Measurements from ENCODE around the gene TRMT61A.

TRMT61A gene

DNA sequence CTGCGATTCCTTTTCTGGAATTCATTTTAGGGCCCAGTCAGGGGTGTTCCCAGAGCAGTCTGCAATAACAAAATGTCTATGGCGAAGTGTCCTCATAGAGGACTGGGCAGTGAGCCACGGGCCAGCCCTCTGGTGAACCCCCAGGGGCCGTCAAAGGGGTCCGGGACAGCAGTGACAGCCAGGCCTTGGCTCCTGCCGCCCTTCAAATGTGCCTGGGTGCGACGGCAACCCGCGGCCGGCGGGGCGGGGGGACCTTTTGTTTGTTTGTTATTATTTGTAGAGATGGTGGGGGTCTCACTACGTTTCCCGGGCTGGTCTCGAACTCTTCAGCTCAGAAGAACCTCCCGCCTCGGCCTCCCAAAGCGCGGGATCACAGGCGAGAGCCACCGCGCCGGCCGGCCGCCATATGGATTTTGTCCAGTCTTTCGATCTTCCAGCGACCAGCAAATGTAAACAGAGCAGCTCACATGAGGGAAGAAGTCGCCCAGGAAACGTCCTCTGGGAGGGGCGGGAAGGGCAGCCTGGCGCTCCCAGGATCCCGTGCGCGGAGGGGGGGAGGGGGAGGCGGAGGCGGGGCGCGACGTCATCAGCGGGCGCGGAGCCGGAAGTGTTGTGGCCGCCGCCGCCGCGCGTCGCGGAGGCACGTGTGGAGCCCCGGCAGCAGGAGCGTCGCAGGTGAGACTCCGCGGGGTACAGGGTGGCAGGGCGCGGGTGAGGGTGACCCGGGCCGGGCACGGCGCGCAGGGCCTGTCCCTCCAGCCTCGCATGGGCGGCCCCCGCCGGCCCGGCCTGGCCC, at the start of gene TRMT61A:
Gene TRMT61A, plus strand, starts transcription at position 610 of the 796 bp plus-strand sequence. CDS start 783 bp downstream, outside the sequence.
- DNase-seq: peak; percentile 83

DNA sequence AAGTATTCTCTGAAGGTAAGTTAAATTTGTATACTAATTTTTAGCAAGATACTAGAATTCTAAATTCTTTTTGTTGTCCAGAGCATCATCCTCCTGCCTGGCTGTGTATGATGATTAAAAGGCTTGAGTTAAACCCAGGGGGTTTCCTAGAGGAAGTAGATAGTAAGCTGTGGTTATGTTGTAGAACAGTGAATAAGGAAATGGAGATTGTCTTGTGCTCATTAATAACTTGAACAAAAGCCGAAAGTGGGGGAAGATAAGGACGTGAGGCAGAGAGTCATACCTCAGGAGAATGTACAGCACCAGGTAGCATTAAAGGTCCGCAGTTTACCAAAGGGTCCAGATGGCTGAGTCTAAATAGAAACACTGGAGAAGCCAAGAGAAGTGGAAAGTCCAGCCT, 48.4 kb upstream of the TRMT61A start:
- DNase-seq: peak; percentile 25

DNA sequence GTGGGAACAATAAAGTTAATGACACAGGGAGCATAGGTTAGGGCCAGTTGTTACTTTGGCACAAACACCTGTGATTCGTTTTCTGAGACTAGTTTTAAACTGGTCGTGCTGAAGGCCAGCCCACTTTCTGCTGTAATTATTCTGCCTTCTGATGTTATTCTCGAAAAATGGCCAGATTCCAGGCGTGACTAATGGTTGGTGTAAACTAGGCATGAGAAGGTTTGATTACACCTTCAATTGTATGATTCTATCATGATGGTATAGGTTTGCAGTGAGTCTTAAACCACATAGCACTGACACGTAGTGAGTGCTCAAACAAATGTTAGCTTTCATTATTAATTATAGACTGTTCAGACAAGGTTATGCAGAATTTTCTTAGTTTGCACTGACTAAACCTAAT, 45.4 kb upstream of the TRMT61A start:
- no peak for DNase-seq

DNA sequence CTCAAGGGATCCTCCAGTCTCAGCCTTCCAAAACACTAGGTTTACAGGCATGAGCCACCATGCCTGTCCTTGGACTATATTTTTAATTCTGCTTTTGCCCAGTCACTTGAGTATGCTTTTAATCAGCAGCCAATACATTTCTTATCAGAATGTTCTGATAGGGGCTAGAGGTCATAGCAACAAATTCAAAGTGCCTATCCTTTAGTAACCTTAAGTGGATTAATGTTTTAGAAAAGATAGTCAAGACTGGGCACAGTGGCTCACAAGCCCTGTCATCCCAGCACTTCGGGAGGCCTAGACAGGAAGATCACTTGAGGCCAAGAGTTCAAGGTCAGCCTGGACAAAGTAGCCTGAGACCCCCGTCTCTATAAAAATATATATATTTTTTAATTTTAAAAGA, 43.5 kb upstream of the TRMT61A start:
- DNase-seq: no peak

DNA sequence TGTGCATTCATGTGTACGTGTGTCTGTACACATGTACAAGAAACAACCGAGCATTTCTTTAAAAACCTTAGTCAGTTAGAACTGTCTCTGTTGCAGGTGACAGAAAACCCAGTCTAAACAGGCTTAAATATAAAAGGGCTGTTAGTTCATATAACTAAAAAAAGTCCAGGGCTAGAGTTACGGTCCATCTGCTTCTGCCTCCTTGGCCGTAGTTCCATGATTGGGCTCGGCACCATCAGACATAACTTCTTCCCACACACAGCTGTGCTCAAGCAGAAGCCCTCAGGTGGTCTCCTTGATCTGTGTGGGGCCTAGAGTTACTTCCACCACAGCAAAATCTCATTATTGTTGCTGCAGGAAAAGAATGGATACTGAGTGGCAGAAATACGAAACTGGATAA, 40.9 kb upstream of the TRMT61A start:
- DNase-seq: no peak

DNA sequence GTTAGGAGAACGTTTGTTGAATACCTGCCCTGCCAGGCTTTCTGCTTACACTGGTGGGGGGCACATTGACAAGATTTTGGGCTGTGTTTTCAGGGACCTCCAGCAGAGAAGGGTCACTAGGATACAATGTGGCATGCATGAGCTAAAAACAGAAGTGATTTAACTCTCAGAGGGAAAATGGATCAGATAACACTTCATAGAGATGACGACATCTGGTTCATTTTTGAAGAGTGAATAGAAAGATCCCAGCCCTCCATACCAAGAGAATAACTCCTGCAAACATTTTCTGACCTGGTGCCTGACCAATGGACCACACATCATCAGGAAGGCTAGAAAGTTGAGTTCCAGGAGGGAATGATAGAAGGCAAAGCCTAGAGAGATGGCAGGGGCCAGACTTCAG, 40.0 kb upstream of the TRMT61A start:
- no peak for DNase-seq

DNA sequence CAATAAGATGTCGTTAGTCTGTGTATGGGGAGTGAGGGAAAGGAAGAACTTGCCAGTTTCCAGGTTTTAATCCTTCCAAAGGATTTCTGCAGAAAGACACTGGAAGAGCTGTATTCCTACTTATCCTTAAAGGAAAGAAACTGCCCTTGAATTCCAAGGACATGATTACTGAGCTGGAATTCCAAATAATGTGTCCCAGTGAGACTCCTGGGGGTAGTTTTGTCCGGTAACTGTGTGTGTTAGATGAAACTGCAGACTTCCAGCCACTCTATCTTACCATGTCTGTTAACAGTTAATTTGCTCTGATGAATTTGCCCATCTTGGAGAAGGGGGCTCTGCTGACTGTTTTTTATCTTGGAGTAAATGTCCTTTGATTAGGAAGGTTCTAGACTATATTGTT, 39.4 kb upstream of the TRMT61A start:
- no peak for DNase-seq

DNA sequence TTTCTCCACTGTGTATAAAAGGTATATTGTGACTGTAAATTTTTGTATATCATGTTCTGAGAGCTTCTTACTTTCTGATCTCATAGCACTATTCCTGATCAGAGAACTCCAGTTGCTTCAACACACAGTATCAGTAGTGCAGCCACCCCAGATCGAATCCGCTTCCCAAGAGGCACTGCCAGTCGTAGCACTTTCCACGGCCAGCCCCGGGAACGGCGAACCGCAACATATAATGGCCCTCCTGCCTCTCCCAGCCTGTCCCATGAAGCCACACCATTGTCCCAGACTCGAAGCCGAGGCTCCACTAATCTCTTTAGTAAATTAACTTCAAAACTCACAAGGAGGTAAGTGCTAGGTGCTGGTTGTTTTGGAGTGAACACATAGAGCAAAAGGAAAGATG, 37.3 kb upstream of the TRMT61A start:
- no peak for DNase-seq

DNA sequence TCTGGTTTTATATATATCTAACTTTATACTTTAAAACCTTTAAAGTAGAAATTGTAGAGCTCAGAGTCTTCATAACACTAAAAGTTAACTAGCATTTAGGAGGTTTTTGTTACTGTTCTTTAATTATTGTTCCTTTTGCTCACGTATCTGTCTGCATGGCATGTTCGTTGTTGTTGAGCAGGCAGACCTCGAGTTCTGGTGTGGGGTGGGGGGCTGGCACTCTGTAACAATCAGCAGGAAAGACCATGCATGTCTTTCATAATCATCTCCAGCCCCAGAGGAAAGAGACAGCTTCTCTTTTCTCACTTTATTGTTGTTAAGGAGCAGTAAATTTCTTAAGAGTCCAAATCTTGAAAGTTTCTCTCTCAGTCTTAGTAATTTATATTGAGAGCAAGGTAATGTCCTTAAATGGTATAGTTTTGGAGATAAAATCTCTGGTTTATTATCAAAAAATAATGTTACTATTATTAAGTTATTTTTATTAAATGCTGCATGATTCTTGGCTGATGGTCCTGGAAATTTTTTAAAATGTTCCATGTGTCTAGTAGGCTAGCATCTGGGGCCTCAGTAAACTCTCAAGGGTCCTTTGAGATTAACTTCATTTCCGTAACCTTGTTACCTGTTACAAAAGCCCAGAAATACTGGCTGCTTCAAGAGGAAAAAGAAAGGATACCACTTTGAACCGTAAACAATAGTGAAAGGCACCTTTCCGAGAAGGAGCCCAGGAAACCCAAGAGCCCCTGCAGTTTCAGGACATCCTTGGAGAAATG, 36.7 kb upstream of the TRMT61A start:
- no peak for DNase-seq

DNA sequence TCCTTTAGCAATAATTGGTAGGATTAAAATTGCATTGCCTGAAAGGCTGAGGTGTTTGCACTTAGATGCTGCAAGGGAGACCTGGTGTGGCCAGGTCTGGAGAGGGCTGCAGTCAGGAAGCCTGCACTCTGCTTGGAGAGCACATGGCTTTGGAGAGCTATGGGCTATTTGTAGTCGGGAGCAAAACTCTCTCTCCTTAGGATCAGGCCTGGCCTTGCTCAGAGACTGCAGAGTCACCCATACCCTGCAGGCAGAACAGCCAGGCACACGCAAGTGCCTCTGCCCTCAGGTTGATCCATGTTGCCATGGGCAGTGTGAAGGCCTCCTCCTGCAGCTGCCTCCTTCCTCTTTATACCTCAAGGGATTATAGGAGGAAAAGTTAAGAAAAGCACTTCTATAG, 33.1 kb upstream of the TRMT61A start:
- DNase-seq: no peak

DNA sequence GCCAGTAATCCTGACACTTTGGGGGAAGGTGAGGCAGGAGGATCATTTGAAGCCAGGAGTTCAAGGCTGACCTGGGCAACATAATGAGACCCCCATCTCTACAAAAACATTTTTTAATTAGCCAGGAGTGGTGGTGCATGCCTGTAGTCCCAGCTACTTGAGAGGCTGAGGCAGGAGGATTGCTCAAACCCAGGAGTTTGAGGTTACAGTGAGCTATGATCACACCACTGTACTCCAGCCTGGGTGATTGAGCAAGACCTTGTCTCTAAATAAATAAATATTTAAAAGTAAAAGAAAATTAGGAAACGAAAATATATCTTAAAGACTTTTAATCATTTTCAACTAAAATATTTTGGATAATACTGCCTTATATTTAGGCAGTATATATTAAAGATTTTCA, 32.2 kb upstream of the TRMT61A start:
- DNase-seq: no peak

DNA sequence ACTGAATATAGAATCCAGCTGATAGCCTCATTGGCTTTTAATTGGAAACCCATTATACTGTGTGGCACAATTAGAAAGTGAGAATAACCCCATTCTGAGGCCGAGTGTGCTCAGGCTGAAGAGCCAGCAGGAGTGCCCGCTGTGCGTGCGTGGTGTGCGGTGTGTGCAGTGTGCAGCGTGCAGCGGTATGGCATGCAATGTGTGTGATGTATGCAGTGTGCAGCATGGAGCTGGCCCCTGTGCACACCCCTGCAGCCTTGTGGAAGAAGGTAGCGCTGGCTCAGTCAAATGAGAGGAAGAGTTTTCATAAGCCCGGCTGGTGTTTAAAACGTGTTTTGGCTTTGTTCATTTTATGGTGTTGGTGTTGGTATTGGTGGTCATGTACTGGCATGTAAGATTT, 29.3 kb upstream of the TRMT61A start:
- no peak for DNase-seq

DNA sequence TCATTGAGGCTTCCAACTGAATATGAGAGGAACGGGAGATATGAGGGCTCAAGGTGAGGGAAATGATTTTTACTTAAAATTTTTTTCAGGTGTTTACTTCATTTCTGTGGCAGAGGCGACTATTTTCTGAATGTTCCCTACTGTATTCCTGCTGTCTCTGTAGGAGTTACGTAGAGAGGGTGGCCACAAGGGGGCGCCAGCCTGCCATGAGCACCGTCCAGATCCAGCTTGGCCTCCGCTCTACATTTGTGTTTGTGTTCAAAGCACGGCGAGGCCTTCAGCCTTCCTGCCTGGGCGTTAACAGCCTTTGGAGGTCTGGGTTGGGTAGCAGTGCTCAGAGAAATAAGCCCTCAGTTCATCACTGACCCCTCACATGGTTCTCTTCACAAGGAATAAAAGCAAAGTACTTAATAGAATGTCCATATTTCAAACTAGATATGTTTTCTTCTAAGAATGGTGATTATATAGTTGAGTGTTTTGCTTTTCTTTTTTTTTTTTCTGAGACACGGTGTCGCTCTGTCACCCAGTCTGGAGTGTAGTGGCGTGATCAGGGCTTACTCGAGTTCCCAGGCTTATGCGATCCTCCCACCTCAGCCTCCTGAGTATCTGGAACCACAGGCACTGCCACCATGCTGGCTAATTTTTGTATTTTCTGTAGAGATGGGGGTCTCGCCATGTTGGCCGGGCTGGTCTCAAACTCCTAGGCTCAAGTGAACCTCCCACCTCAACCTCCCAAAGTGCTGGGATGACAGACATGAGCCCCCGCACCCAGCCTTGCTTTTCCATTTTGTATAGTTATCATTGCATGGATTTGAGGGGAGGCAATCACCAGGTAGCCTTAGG, 28.6 kb upstream of the TRMT61A start:
- peak; percentile 82 for DNase-seq

DNA sequence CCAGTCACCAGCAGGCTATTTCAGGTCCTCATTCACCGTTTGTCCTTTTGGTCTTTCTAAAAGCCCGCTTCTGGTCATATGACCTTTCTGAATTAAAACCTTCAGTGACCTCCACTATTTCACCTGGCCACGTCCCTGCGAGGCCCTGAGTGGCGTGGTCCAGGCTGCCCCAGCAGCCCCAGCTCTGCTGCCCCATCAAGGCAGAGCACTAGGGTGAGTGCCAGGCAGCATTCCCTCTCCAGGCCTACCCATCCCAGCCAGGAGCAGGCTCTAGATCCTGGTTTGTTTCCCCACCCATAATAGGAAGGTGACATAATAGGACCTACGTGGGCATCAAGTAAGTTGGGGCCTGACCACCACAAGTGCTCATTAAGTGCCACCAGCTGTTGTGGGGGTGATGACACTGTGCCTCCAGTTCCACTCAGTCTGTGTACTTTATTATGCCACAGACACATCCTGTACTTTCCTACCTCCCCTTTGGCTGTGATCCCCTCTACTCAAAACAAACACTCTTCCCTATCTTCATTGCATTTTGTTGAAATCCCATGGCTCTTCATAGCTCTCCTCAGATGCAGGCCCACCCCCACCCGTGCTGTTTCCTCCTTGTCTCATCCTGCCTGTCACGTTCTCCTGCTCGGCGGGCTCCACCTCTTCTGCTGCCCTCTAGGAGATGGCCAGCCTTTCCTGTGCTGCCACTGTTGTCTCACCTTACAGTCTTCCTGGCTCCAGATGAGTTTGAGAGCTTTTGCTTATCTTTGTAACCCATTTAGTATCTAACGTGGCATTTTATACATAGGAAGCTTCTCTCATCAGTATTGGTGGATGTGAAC, 27.7 kb upstream of the TRMT61A start:
- DNase-seq: no peak

DNA sequence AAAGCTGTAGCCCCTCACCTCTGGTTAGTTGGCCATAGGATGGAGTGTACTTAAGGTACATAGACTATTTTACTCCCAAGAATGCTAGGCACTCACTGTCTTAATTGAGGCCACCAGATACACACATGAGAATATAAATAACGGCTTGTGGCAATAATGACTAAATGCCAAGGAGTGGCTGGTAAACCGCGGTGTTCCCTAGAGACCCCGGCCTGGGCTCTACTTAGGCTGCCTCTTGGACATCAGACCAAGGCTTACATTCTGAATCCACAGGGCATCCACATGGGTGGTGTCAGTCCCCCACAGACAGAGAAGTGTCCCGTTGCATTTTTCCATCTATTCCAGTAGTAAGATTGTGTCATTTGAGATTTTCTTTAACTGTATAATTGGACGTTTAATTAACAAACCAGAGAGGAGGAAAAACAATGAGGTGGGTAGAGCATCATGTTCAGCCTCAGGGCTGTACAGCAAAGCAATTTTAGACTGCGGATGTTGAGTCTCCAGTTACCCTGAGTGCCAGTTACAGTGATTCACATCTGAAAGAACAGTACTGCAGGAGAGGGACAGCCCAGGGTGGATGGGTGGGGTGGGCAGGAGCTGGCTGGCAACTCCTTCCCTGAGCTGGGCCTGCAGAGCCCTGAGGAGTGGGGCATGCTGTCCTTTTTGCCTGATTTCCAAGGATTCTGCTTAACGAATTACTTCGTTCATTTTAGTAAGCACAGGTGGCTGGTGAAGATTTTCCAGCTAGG, 26.9 kb upstream of the TRMT61A start:
- DNase-seq: no peak

DNA sequence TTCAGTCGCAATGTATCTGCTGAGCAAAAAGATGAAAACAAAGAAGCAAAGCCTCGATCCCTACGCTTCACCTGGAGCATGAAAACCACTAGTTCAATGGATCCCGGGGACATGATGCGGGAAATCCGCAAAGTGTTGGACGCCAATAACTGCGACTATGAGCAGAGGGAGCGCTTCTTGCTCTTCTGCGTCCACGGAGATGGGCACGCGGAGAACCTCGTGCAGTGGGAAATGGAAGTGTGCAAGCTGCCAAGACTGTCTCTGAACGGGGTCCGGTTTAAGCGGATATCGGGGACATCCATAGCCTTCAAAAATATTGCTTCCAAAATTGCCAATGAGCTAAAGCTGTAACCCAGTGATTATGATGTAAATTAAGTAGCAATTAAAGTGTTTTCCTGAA, 26.1 kb upstream of the TRMT61A start:
- DNase-seq: no peak

DNA sequence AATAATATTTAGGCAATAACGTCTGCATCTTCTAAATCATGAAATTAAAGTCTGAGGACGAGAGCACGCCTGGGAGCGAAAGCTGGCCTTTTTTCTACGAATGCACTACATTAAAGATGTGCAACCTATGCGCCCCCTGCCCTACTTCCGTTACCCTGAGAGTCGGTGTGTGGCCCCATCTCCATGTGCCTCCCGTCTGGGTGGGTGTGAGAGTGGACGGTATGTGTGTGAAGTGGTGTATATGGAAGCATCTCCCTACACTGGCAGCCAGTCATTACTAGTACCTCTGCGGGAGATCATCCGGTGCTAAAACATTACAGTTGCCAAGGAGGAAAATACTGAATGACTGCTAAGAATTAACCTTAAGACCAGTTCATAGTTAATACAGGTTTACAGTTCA, 25.7 kb upstream of the TRMT61A start:
- no peak for DNase-seq

DNA sequence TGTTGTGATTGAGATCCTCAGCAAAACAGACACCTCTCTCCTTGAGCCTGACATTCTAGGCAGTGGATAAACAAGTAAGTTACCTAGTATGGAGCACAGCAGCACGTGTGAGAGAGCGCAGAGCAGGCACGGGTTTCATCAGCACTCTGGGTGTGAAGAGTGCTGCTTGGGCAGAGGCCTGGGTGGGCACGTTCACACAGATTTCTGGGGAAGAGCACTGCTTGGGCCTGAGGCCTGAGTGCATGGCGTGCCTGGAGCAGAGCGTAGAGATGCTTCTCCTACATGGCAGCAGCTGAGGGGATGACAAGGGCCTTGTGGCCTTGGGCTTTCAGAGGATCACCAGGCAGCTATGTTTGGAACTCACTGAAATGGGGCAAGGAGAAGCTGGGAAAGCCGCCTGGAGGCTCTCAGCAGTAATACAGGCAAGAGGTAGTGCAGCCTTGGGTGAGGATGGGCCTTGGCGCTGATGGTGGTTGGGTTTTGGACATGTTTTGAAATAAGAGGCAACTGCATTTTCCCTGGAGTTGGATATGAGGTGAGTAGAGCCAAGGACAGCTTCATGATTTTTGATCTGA, 23.9 kb upstream of the TRMT61A start:
- DNase-seq: no peak

DNA sequence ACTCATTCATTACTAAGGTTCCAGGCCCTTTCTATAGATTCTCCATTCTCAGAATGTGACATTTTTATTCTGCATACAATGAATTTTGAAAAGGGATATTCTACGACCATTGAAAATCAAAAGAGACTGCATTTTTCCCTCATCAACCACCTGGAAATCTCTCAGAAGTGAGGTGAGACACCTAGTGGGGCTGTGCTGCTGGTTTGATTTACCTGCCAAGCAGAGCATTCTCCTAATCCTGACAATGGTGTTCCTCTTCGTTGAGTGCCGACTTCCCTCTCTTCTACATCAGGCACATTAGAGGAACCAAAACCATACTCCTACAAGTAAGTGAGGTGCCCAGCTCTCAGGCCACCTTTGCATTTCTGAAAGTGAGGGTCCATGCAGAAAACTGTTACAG, 21.2 kb upstream of the TRMT61A start:
- DNase-seq: no peak

DNA sequence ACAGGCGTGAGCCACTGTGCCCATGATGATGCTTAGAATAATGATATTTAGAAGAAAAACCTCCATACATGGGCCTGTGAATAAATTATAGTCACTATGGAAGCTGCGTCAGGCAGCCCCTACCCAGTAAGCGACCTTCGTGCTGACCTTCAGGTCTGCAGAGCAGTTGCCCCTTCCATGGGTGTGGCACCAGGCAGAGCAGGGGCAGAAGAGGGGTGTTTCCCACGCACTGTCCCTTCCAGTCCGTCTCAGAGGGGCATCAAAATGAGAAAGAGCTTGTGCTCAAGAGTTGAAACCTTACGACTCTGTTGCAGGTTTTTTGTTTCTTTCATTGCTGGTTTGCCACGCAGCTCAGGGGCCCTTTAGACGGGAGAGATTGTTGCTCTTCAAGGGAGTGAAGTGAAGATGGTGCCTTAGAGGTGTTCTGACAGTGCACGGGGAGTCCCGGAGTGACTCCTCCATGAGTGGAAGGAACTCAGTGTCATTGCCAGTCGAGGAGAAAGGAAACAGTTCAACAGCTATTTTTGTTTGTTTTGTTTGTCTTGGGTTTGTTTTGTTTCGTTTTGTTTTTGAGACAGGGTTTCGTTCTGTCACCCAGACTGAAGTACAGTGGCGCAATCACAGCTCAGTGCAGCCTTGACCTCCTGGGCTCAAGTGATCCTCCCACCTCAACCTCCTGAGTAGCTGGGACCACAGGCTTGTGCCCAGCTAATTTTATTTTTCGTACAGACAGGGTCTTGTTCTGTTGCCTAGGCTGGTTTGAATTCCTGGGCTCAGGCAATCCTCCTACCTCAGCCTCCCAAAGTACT, 20.3 kb upstream of the TRMT61A start:
- no peak for DNase-seq

All from activated CD4-positive, alpha-beta T cell treated with anti-CD3 and anti-CD28 coated beads, Interleukin-2, Interleukin-6, amounts not matched to agents 100 ng/mL and 50 ng/mL, durations not matched to agents 16 hours and 8 hours (primary cell).